HG02588 (cell line): ENCODE results near the gene PCP2.
"Not testable (repeated sequence)": the region's sequence is repeated elsewhere in the genome, so short reads cannot be mapped to it uniquely, and the experiment has no call there.

ENCODE experiments used
- ATAC-seq: cut with Tn5 transposase; IDR thresholded peaks from one replicate; pipeline ENCODE4 v1.9.1; 2021; ENCODE audit warnings: mild to moderate bottlenecking, moderate library complexity; ENCODE audit not compliant: unreplicated experiment

PCP2 gene

DNA sequence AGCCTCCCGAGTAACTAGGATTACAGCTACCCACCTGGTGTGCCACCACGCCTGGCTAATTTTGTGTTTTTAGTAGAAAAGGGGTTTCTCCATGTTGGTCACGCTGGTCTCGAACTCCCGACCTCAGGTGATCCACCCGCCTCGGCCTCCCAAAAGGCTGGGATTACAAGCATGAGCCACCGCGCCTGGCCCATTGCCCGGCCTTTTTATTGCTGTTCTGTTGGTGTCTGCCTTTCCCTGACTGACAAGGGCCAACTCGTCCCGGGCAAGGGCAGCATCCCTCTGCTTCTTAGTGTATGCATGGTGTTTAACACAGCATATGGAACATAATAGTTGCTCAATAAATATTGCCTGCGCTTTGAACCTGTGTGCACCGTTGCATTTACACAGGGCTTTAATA is 29.1 kb upstream of the PCP2 start:
- no peak for ATAC-seq

DNA sequence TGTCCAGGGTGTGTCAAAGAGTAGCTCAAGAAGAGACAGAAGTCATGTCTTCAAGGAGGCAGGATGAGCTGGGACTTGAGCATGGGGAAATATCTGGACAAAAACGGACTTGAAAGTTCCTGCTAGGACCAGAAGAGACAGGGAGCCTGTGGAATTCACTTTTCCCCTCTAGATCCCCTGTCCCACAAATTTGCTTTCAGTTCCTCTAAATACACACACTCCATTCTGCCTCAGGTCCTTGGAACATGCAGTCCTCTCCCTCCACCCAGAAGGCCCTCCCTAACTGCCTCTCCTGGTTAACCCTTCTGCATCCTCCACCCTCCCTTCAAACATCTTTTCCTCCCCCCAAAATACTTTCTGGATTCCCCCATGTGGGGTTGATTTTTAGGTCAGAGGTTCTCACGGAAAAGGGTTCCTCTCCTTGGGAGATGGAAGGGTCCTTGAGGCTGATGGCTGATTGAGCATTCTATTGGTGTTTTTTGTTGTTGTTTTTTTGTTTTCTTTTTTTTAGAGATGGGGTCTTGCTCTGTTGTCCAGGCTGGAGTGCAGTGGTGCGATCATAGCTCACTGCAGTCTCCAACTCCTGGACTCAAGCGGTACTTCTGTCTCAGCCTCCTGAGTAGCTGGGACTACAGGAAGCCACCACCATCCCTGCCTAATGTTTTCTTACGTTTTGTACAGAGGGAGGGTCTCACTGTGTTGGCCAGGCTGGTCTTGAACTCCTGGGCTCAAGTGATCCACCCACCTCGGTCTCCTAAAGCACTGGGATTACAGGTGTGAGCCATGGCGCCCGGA is 28.4 kb upstream of the PCP2 start:
- no peak for ATAC-seq

DNA sequence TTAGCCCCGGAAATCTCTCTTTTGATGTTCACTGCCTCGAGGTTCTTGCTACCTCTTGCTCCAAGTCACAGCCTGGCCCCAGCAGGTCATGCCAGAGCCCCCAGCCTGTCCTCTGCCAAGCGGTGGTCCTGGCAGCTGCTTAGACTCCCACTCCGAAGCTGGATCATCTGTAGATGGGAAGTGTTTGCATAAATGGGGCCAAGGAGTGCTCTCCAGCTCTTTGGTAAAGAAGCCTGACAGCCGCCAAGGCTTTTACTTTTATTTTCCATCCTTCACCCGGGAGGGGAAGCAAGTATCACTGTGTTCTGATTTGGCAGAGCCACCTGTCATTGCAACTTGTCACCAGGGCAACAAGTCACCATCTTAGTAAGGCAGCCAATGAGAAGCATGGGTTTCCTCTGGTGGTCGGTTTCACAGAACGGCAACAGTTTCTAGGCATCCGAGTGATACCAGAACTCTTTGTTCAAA is 24.7 kb upstream of the PCP2 start:
- ATAC-seq, result no peak

- ATAC-seq, result no peak
These were observed 23.7 kb upstream of the PCP2 start for GRCh38 chr19:7657131-7657751.

GRCh38 chr19:7655581-7655980 is 22.1 kb upstream of the PCP2 start:
- no peak for ATAC-seq

GRCh38 chr19:7654401-7654800 is 20.9 kb upstream of the PCP2 start:
- ATAC-seq, result no peak

DNA sequence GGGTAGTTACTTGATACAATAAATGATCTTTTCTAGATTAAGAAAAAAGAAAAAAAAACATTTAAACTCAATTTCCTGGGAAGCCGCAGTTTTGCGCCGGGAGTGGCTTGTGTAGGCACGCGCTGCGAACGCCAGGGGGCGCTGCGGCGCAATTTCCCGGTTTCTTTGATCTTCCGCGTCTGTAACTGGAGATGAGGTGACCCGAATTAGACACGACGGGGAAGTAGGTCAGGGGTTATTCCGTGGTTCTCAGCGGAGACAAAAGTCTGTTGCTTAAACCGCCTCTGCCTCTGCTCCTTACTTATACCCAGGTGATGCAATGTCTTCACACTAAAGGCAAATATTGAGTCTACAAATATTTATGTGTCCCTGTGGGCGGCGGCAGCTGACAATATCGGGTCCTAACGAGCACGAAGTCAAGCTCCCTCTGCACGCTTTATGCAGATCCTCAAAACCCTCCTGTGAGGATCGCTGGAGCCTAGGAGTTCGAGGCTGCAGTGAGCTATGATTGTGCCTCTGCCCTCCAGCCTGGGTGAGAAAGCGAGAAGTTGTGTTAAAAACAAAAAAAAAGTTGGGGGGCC is 18.6 kb upstream of the PCP2 start:
- ATAC-seq, result no peak

- ATAC-seq, result no peak
These were observed 16.6 kb upstream of the PCP2 start for GRCh38 chr19:7650148-7650547.

- ATAC-seq, result no peak
These were observed 14.9 kb upstream of the PCP2 start for GRCh38 chr19:7648265-7649014.

- no peak for ATAC-seq
These were observed 13.6 kb upstream of the PCP2 start for GRCh38 chr19:7647156-7647555.

- no peak for ATAC-seq
These were observed 12.8 kb upstream of the PCP2 start for GRCh38 chr19:7646426-7646700.

DNA sequence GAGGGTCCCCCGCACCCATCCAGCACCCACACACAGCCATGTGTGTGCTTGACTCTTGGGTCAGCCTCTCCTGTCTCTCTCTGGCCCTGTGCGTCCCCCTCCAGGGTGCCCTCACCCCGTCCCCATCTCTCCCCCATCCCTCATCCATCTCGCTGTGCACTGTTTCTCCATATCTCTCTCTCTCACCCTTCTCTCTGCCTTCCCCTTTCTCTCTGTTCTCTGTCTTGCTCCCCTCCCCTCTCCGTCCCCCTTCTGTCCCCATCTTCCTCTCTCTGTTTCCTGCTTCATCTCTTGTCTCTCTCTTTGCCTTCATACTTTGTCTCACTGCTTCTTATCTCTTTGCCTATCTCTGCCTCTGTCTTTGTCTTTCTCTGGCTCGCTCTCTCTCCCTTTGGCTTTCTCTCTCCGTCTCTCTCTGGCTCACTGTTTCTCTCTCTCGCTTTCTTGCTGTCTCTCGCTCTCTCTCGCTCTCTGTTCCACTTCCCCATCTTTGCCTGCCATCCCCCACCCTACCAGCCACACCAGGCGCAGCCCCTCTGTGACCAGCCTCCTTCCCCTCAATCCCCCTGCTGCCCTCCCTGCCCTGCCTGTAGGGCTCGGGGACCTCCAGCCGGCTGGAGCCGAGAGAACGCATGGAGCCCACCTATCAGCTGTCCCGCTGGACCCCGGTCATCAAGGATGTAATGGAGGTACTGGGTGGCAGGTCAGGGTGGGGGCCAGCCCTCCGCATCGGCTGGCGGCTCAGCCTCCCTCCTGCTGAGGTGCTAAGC is 12.3 kb upstream of the PCP2 start:
- ATAC-seq, result no peak

- no peak for ATAC-seq
These were observed 11.6 kb upstream of the PCP2 start for GRCh38 chr19:7645163-7645562.

GRCh38 chr19:7644550-7644877 is 11.0 kb upstream of the PCP2 start:
- no peak for ATAC-seq

- ATAC-seq, result not testable (repeated sequence)
These were observed 10.4 kb upstream of the PCP2 start for GRCh38 chr19:7643629-7644549.

- no peak for ATAC-seq
These were observed 9.5 kb upstream of the PCP2 start for GRCh38 chr19:7643031-7643415.

DNA sequence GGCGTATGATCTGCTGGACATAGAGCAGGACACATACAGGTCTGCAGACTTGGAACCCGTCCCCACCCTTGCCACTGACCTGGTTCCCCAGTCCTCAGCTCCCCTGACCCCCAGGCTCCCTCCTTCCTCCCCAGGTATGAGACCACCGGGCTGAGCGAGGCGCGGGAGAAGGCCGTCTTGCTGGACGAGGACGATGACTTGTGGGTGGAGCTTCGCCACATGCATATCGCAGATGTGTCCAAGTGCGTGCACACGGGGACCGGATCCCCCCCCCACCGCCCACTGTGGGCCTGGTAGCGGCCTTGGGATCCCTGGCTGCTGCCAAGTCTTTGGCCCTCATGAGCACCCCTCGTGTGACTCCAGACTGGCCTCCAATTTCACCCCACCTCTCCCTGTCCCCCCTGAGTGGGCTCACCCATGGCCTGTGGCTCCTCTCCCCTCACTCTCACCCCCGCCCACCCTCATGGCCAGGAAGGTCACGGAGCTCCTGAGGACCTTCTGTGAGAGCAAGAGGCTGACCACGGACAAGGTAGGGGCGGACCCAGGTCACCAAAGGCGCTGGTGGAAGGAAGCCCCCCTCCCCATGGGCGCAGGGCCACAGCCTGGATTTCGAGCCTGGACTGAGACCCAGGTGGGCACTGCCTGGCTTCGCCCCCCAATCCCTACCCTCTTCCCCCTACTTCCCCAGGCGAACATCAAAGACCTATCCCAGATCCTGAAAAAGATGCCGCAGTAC is 8.9 kb upstream of the PCP2 start:
- ATAC-seq, result no peak

DNA sequence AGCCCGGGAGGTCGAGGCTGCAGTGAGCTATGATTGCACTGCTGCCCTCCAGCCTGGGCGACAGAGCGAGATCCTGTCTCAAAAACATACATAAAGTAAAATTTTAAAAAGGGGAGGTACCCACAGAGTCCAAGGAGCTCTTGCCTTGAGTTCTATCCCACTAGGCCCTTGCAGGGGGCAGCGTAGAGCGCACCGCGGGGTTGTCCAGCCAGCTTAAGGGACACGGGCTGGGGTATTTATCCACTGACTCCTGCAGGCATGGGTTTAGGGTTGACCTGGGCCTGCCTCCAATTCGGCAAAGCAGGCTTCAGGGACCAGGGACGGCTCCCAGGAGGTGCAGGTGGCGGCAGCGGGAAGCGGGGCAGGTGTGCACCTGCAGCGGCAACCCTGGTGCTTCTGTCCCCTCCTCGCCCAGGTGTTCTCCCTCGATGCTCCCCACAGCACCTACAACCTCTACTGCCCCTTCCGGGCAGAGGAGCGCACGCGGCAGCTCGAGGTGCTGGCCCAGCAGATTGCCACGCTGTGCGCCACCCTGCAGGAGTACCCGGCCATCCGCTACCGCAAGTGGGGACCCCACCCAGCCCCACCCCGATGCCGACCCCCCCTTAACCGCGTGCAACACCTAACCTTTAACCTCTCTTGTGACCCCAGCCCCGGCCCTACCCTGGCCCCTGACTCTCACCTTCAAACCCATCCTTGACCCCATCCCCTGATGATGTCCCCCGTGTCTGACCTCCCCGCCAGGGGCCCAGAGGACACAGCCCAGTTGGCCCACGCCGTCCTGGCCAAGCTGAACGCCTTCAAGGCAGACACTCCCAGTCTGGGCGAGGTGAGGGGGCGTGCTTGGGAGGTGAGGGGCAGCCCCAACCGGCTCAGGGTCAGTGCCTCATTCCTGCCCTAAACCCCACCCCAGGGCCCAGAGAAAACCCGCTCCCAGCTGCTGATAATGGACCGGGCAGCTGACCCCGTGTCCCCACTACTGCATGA is 8.1 kb upstream of the PCP2 start:
- ATAC-seq, result no peak
